ENCODE measurements around the gene RBPJ. TPM values are rescaled to one million over a fixed set of nuclear protein-coding genes. Genes with fewer than 3 reads are reported as not detected.

Gene RBPJ
- total RNA-seq, 1 experiment from 2014 or later, result 59.8 TPM

- no peak overlapping the region for H3K27ac ChIP-seq (ENCODE audit: low read depth, low read length, poor library complexity, severe bottlenecking)
- H3K27me3 ChIP-seq (replicated peaks; ENCODE audit: insufficient read depth, low read depth, low read length, poor library complexity), result no peaks in the 10 kb centered on the region
- CTCF ChIA-PET, result no interaction called here
- no peak for TF ChIP-seq CTCF (conservative IDR thresholded peaks at IDR 0.05; ENCODE audit: low read depth, low read length)
- TF ChIP-seq EZH2 (IDR thresholded peaks at IDR 0.05; ENCODE audit: borderline replicate concordance, low read depth, low read length, poor library complexity, severe bottlenecking), result no peak
- peaks cover 3% of the 10 kb centered on the region for H3K4me1 ChIP-seq (ENCODE audit: insufficient read depth, low read length, poor library complexity, severe bottlenecking)
- H3K9me3 ChIP-seq (ENCODE audit: low read depth, low read length, poor library complexity, severe bottlenecking), result no peaks in the 10 kb centered on the region
- BruUV-seq (replicated peaks), result no TSS peak
- POLR2A ChIA-PET (ENCODE audit: low non-redundant PET), result no interaction called here
- DNase-seq (ENCODE audit: low spot score), result no peak
- no peak overlapping the region for H3K4me3 ChIP-seq (ENCODE audit: low read depth, low read length, poor library complexity, severe bottlenecking)
- intact Hi-C loops (cut with micrococcal nuclease; ENCODE audit: unreplicated experiment), result no loop called here
- H3K36me3 ChIP-seq (ENCODE audit: insufficient read depth, low read length, poor library complexity, severe bottlenecking), result no peaks in the 10 kb centered on the region
These were observed 40.0 kb downstream of the RBPJ start for GRCh38 chr4:26360864-26361263.

- ChIA-PET CTCF (no interaction called here), POLR2A (ENCODE audit: low non-redundant PET) (no interaction called here)
- H3K4me3 ChIP-seq (ENCODE audit: low read depth, low read length, poor library complexity, severe bottlenecking), result no peak overlapping the region
- H3K27me3 ChIP-seq (replicated peaks; ENCODE audit: insufficient read depth, low read depth, low read length, poor library complexity), result no peaks in the 10 kb centered on the region
- H3K36me3 ChIP-seq (ENCODE audit: insufficient read depth, low read length, poor library complexity, severe bottlenecking), result no peaks in the 10 kb centered on the region
- no peak for DNase-seq (ENCODE audit: low spot score)
- TF ChIP-seq EZH2 (IDR thresholded peaks at IDR 0.05; ENCODE audit: borderline replicate concordance, low read depth, low read length, poor library complexity, severe bottlenecking) (no peak), CTCF (conservative IDR thresholded peaks at IDR 0.05; ENCODE audit: low read depth, low read length) (no peak)
- BruUV-seq (replicated peaks), result no TSS peak
- H3K9me3 ChIP-seq (ENCODE audit: low read depth, low read length, poor library complexity, severe bottlenecking), result no peaks in the 10 kb centered on the region
- no peak overlapping the region for H3K27ac ChIP-seq (ENCODE audit: low read depth, low read length, poor library complexity, severe bottlenecking)
- intact Hi-C loops (cut with micrococcal nuclease; ENCODE audit: unreplicated experiment), result no loop called here
- H3K4me1 ChIP-seq (ENCODE audit: insufficient read depth, low read length, poor library complexity, severe bottlenecking), result no peaks in the 10 kb centered on the region
These were observed 40.5 kb downstream of the RBPJ start for GRCh38 chr4:26361297-26361696.

- DNase-seq (ENCODE audit: low spot score), result no peak
- intact Hi-C loops (cut with micrococcal nuclease; ENCODE audit: unreplicated experiment), result no loop called here
- CTCF ChIA-PET, result no interaction called here
- Histone ChIP-seq H3K27me3 (replicated peaks; ENCODE audit: insufficient read depth, low read depth, low read length, poor library complexity) (no peaks in the 10 kb centered on the region), H3K27ac (ENCODE audit: low read depth, low read length, poor library complexity, severe bottlenecking) (no peak overlapping the region), H3K36me3 (ENCODE audit: insufficient read depth, low read length, poor library complexity, severe bottlenecking) (no peaks in the 10 kb centered on the region), H3K9me3 (ENCODE audit: low read depth, low read length, poor library complexity, severe bottlenecking) (no peaks in the 10 kb centered on the region), H3K4me1 (ENCODE audit: insufficient read depth, low read length, poor library complexity, severe bottlenecking) (peaks cover 6% of the 10 kb centered on the region), H3K4me3 (ENCODE audit: low read depth, low read length, poor library complexity, severe bottlenecking) (no peak overlapping the region)
- no TSS peak for BruUV-seq (replicated peaks)
- no peak for TF ChIP-seq EZH2 (IDR thresholded peaks at IDR 0.05; ENCODE audit: borderline replicate concordance, low read depth, low read length, poor library complexity, severe bottlenecking)
- TF ChIP-seq CTCF (conservative IDR thresholded peaks at IDR 0.05; ENCODE audit: low read depth, low read length), result no peak
- POLR2A ChIA-PET (ENCODE audit: low non-redundant PET), result no interaction called here
These were observed 42.1 kb downstream of the RBPJ start for GRCh38 chr4:26362745-26363439.
